22Rv1 (cell line): Measurements from ENCODE around the gene KY.

ENCODE experiments used
- CTCF ChIP-seq: fragments of 450-650 bp; IDR thresholded peaks from 2 replicates; pipeline ENCODE4 v1.5.1; 2017; ENCODE audit warnings: mild to moderate bottlenecking
- ZFX ChIP-seq: fragments of 450-650 bp; IDR thresholded peaks from 2 replicates; pipeline ENCODE4 v1.6.1; 2017; ENCODE audit warnings: antibody characterized with exemption, borderline replicate concordance

- TF ChIP-seq CTCF (no peak), ZFX (no peak)
These were observed 29.0 kb downstream of the KY start for GRCh38 chr3:134621854-134622253.
